ENCODE measurements around the gene SCG2.

Gene SCG2

GRCh38 chr2:223587301-223587700 is 14.9 kb downstream of the SCG2 start:
- no peak for TF ChIP-seq CTCF (IDR thresholded peaks at IDR 0.05)

- TF ChIP-seq CTCF (IDR thresholded peaks at IDR 0.05) = no peak
Measured at GRCh38 chr2:223586261-223586660, 15.9 kb downstream of the SCG2 start.

- no peak for TF ChIP-seq CTCF (IDR thresholded peaks at IDR 0.05)
Measured at GRCh38 chr2:223585666-223586065, 16.5 kb downstream of the SCG2 start.

- no peak for TF ChIP-seq CTCF (IDR thresholded peaks at IDR 0.05)
Measured at GRCh38 chr2:223582001-223582400, 20.2 kb downstream of the SCG2 start.

GRCh38 chr2:223580951-223581350 is 21.2 kb downstream of the SCG2 start:
- TF ChIP-seq CTCF (IDR thresholded peaks at IDR 0.05) = no peak

GRCh38 chr2:223578846-223579245 is 23.3 kb downstream of the SCG2 start:
- no peak for TF ChIP-seq CTCF (IDR thresholded peaks at IDR 0.05)

- no peak for TF ChIP-seq CTCF (IDR thresholded peaks at IDR 0.05)
Measured at GRCh38 chr2:223576873-223577272, 25.3 kb downstream of the SCG2 start.

GRCh38 chr2:223570784-223571183 is 31.4 kb downstream of the SCG2 start:
- no peak for TF ChIP-seq CTCF (IDR thresholded peaks at IDR 0.05)

Data from LNCAP (cell line).